Activated CD8-positive, alpha-beta T cell treated with anti-CD3 and anti-CD28 coated beads, Interleukin-2, amount 10 ng/mL, durations not matched to agents 7 days and 5 days (primary cell): ENCODE results near the gene GTSF1L. TPM values are rescaled to one million over a fixed set of nuclear protein-coding genes. Genes with fewer than 3 reads are reported as not detected.

Experiments used
- ATAC-seq: fragments of 150-1000 bp; cut with Tn5 transposase; one replicate; pipeline ENCODE4 v1.10.0; 2021; ENCODE audit warnings: moderate library complexity
- CTCF ChIA-PET: fragments of 350-600 bp; sonication (Branson Sonifier 250); formaldehyde crosslinking; loops from one replicate; lab custom pipeline; 2021; ENCODE audit warnings: antibody characterized with exemption; lab: Charles Lee
- POLR2A ChIA-PET: fragments of 350-600 bp; sonication (Branson Sonifier 250); formaldehyde crosslinking; loops from one replicate; lab custom pipeline; 2021; ENCODE audit warnings: antibody characterized with exemption; lab: Charles Lee
- DNase-seq: peaks from one replicate; pipeline ENCODE4 v3.0.0-alpha.2; 2020
- H3K27ac Mint-ChIP-seq: one replicate; pipeline ENCODE4 v1.8.0; 2021; ENCODE audit warnings: mild to moderate bottlenecking, mixed read lengths
- H3K27me3 Mint-ChIP-seq: one replicate; pipeline ENCODE4 v1.8.0; 2021; ENCODE audit warnings: low read depth, mixed read lengths
- H3K36me3 Mint-ChIP-seq: one replicate; pipeline ENCODE4 v1.8.0; 2021; ENCODE audit warnings: low read depth, mixed read lengths
- H3K4me1 Mint-ChIP-seq: one replicate; pipeline ENCODE4 v1.8.0; 2021; ENCODE audit warnings: low read depth, mixed read lengths
- H3K4me3 Mint-ChIP-seq: one replicate; pipeline ENCODE4 v1.8.0; 2021; ENCODE audit warnings: mild to moderate bottlenecking, mixed read lengths
- H3K9me3 Mint-ChIP-seq: one replicate; pipeline ENCODE4 v1.8.0; 2022; ENCODE audit warnings: mixed read lengths; ENCODE audit not compliant: insufficient read depth
- total RNA-seq, 2 experiments: library from RNA; stranded (reverse); gene quantifications; one replicate each; pipeline ENCODE4 v1.2.3, GENCODE V29; 2021

The GTSF1L gene
- total RNA-seq, 2 experiments from 2014 or later: not detected

- Mint-ChIP-seq H3K27ac (no peak overlapping the region), H3K36me3 (peaks cover 32% of the 10 kb centered on the region), H3K27me3 (no peaks in the 10 kb centered on the region), H3K9me3 (no peaks in the 10 kb centered on the region), H3K4me3 (no peak overlapping the region), H3K4me1 (no peaks in the 10 kb centered on the region)
- ChIA-PET CTCF (no interaction called here), POLR2A (no interaction called here)
- no peak for DNase-seq
- no peak for ATAC-seq
These were observed 40.0 kb downstream of the GTSF1L start for GRCh38 chr20:43686820-43687219.

GRCh38 chr20:43682446-43682845, 44.4 kb downstream of the GTSF1L start:
- Mint-ChIP-seq H3K9me3 (no peaks in the 10 kb centered on the region), H3K27ac (no peak overlapping the region), H3K36me3 (peaks cover 29% of the 10 kb centered on the region), H3K27me3 (no peaks in the 10 kb centered on the region), H3K4me1 (no peaks in the 10 kb centered on the region), H3K4me3 (no peak overlapping the region)
- no peak for DNase-seq
- no peak for ATAC-seq
- POLR2A ChIA-PET: no interaction called here
- CTCF ChIA-PET: interaction anchor here (2.8 kb wide), 1 partner anchor 10 kb away, joined by 10 read pairs; no protein-coding TSS in a partner anchor

DNA sequence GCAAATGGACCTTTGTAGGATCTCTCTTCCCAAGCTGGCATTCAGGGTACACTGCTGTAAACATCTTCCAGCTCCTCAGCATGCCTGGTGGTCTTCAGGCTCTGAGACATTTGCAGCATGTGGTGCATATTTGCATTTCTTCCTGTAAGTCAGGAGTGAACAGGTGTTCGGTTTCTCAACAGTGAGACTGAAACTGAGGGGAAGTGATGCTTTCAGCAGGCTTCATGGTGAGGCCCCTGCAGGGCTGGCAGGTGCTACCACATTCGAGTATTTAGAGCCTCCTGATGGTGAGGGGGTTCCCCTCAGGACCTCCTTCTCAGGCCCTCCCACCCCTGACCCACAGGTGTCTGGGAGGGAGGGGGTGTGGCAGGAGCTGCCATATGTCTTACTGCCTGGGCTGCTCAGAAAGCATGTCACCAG, 44.8 kb downstream of the GTSF1L start:
- ATAC-seq (no peak), DNase-seq (no peak)
- Mint-ChIP-seq H3K4me3 (no peak overlapping the region), H3K27ac (no peak overlapping the region), H3K9me3 (no peaks in the 10 kb centered on the region), H3K27me3 (no peaks in the 10 kb centered on the region), H3K4me1 (no peaks in the 10 kb centered on the region), H3K36me3 (peaks cover 32% of the 10 kb centered on the region)
- POLR2A ChIA-PET: no interaction called here
- CTCF ChIA-PET: interaction anchor here (1.1 to 2.8 kb wide), 2 partner anchors 10 to 143 kb away, joined by 4 to 10 read pairs; no protein-coding TSS in a partner anchor

GRCh38 chr20:43681468-43681942, 45.3 kb downstream of the GTSF1L start:
- Mint-ChIP-seq H3K4me3 (no peak overlapping the region), H3K4me1 (no peaks in the 10 kb centered on the region), H3K9me3 (no peaks in the 10 kb centered on the region), H3K27me3 (no peaks in the 10 kb centered on the region), H3K27ac (no peak overlapping the region), H3K36me3 (peaks cover 29% of the 10 kb centered on the region)
- ChIA-PET POLR2A (no interaction called here), CTCF (interaction anchor here (1.0 to 2.8 kb wide), 3 partner anchors 10 to 143 kb away, joined by 3 to 10 read pairs (median 4); no protein-coding TSS in a partner anchor)
- DNase-seq: no peak
- no peak for ATAC-seq

- DNase-seq: no peak
- Mint-ChIP-seq H3K27me3 (no peaks in the 10 kb centered on the region), H3K27ac (no peak overlapping the region), H3K9me3 (no peaks in the 10 kb centered on the region), H3K4me1 (peaks cover 3% of the 10 kb centered on the region), H3K4me3 (no peak overlapping the region), H3K36me3 (peaks cover 29% of the 10 kb centered on the region)
- CTCF ChIA-PET: interaction anchor here (1.0 to 2.8 kb wide), 3 partner anchors 11 to 142 kb away, joined by 3 to 10 read pairs (median 4); no protein-coding TSS in a partner anchor
- ATAC-seq: no peak
- POLR2A ChIA-PET: no interaction called here
These were observed 45.8 kb downstream of the GTSF1L start for GRCh38 chr20:43680981-43681380.

- ChIA-PET POLR2A (no interaction called here), CTCF (no interaction called here)
- DNase-seq (no peak), ATAC-seq (no peak)
- no peaks in the 10 kb centered on the region for H3K27me3 Mint-ChIP-seq
- peaks cover 5% of the 10 kb centered on the region for H3K4me1 Mint-ChIP-seq
- H3K4me3 Mint-ChIP-seq: no peak overlapping the region
- H3K36me3 Mint-ChIP-seq: peaks cover 37% of the 10 kb centered on the region
- no peaks in the 10 kb centered on the region for H3K9me3 Mint-ChIP-seq
- no peak overlapping the region for H3K27ac Mint-ChIP-seq
These were observed 50.4 kb downstream of the GTSF1L start for GRCh38 chr20:43676368-43676767.

Other genes starting within 250 kb of the GTSF1L start
- gene L3MBTL1, start 219.3 kb downstream of the GTSF1L start, total RNA-seq: 1 to 10 TPM; 5.6 to 6.7 TPM
- gene SGK2, start 168.0 kb downstream of the GTSF1L start, total RNA-seq: under 1 TPM in 1 of 2 experiments, not detected in 1; 0.10 TPM
- gene IFT52, start 136.1 kb downstream of the GTSF1L start, total RNA-seq: 10 to 100 TPM; 15.8 to 16.9 TPM
- 100 to 1,000 TPM; 129 to 132 TPM for gene MYBL2, start 59.9 kb downstream of the GTSF1L start, total RNA-seq
- under 1 TPM; 0.31 to 0.61 TPM for gene TOX2, start 187.8 kb upstream of the GTSF1L start, total RNA-seq